ENCODE data around the gene HEXIM2. TPM values are rescaled to one million over a fixed set of nuclear protein-coding genes. Genes with fewer than 3 reads are reported as not detected.

The HEXIM2 gene
- total and polyA plus RNA-seq, 4 experiments from 2014 or later, result 2.7 to 5.1 (median 2.8) TPM

- H3K27ac Mint-ChIP-seq, result peak overlapping the region in 4 of 7 donors; percentile 25 to 65 (median 36)
- intact Hi-C loops (cut with micrococcal nuclease), result no loop called here
- no peaks in the 10 kb centered on the region for H3K36me3 ChIP-seq (ENCODE audit: insufficient read depth, low read length)
- no peaks in the 10 kb centered on the region for H3K9me3 ChIP-seq (ENCODE audit: control insufficient read depth in 1 of 2, low read length in 2 of 2)
- H3K27ac ChIP-seq (ENCODE audit: low read depth, low read length), result no peak overlapping the region
- H3K36me3 Mint-ChIP-seq, result peaks cover 0 to 24% of the 10 kb centered on the region in 2 donors
- no peaks in the 10 kb centered on the region for H3K27me3 ChIP-seq (ENCODE audit: insufficient read depth, low read length)
- peaks cover 23 to 51% (median 35%) of the 10 kb centered on the region in 4 donors for H3K4me1 Mint-ChIP-seq
- no peaks in the 10 kb centered on the region for H3K9me3 Mint-ChIP-seq
- ChIA-PET POLR2A (ENCODE audit: partially characterized antibody) (interaction anchor here (1.2 to 14.4 kb wide), 4 partner anchors 8 to 74 kb away, joined by 3 to 865 read pairs (median 4); partner anchors contain the start of genes ACBD4, FMNL1 and HEXIM1), CTCF (ENCODE audit: partially characterized antibody) (interaction anchor here (3.0 to 22.4 kb wide), 2 partner anchors 21 to 41 kb away, joined by 20 to 552 read pairs; partner anchors contain the start of genes ACBD4 and PLCD3)
- H3K4me1 ChIP-seq (ENCODE audit: insufficient read depth, low read length), result peaks cover 49% of the 10 kb centered on the region
- no peak for DNase-seq
- H3K4me3 ChIP-seq (ENCODE audit: low read length in 2 of 2), result no peak overlapping the region
- no peaks in the 10 kb centered on the region for H3K27me3 Mint-ChIP-seq
- peak overlapping the region in 1 of 8 donors; percentile 5 for H3K4me3 Mint-ChIP-seq
Observed at GRCh38 chr17:45156242-45156641, 5.4 kb upstream of the HEXIM2 start.

GRCh38 chr17:45160447-45161287, 1.0 kb upstream of the HEXIM2 start:
- intact Hi-C loops (cut with micrococcal nuclease), result loop anchor here (1.0 to 5.0 kb wide), 7 partner anchors 8 to 152 kb away; partner anchors contain the start of genes ACBD4, HEXIM1 and NMT1

GRCh38 chr17:45162025-45162687, 481 bp downstream of the HEXIM2 start:
- Histone ChIP-seq H3K9me3 (ENCODE audit: control insufficient read depth in 1 of 2, low read length in 2 of 2) (no peaks in the 10 kb centered on the region), H3K27ac (ENCODE audit: low read depth, low read length) (peak overlapping the region; percentile 99), H3K4me1 (ENCODE audit: insufficient read depth, low read length) (peaks cover 33% of the 10 kb centered on the region), H3K4me3 (ENCODE audit: low read length in 2 of 2) (peak overlapping the region; percentile 18 to 25), H3K36me3 (ENCODE audit: insufficient read depth, low read length) (no peaks in the 10 kb centered on the region), H3K27me3 (ENCODE audit: insufficient read depth, low read length) (no peaks in the 10 kb centered on the region)
- no peaks in the 10 kb centered on the region for H3K9me3 Mint-ChIP-seq
- intact Hi-C loops (cut with micrococcal nuclease), result loop anchor here (5.0 kb wide), 1 partner anchor 150 kb away; no protein-coding TSS in a partner anchor
- peaks cover 0 to 23% of the 10 kb centered on the region in 2 donors for H3K36me3 Mint-ChIP-seq
- H3K4me3 Mint-ChIP-seq, result peak overlapping the region; percentile 85 to 99 (median 98)
- ChIA-PET CTCF (ENCODE audit: partially characterized antibody) (interaction anchor here (1.2 to 22.4 kb wide), 4 partner anchors 11 to 36 kb away, joined by 7 to 552 read pairs (median 99); partner anchors contain the start of genes ACBD4, HEXIM1 and PLCD3), POLR2A (ENCODE audit: partially characterized antibody) (interaction anchor here (0.7 to 14.4 kb wide), 22 partner anchors 9 to 423 kb away, joined by 3 to 865 read pairs (median 8); partner anchors contain the start of genes ACBD4, FMNL1, HEXIM1 and MAP3K14)
- DNase-seq, result no peak
- peak overlapping the region; percentile 90 to 100 (median 98) for H3K27ac Mint-ChIP-seq
- peaks cover 17 to 51% (median 38%) of the 10 kb centered on the region in 4 donors for H3K4me1 Mint-ChIP-seq
- H3K27me3 Mint-ChIP-seq, result no peaks in the 10 kb centered on the region

More at GRCh38 chr17:45160447-45161287, 1.0 kb upstream of the HEXIM2 start:
- H3K27ac ChIP-seq (ENCODE audit: low read depth, low read length), result peak overlapping the region; percentile 99
- peaks cover 35% of the 10 kb centered on the region for H3K4me1 ChIP-seq (ENCODE audit: insufficient read depth, low read length)
- H3K4me3 Mint-ChIP-seq, result peak overlapping the region; percentile 85 to 99 (median 98)
- H3K27me3 Mint-ChIP-seq, result no peaks in the 10 kb centered on the region
- H3K27ac Mint-ChIP-seq, result peak overlapping the region; percentile 90 to 100 (median 98)
- peaks cover 0 to 27% of the 10 kb centered on the region in 2 donors for H3K36me3 Mint-ChIP-seq
- H3K36me3 ChIP-seq (ENCODE audit: insufficient read depth, low read length), result no peaks in the 10 kb centered on the region
- no peaks in the 10 kb centered on the region for H3K9me3 Mint-ChIP-seq
- DNase-seq, result peak in 3 of 5 donors; percentile 32 to 70 (median 41)
- H3K4me3 ChIP-seq (ENCODE audit: low read length in 2 of 2), result peak overlapping the region; percentile 72 to 87
- H3K27me3 ChIP-seq (ENCODE audit: insufficient read depth, low read length), result no peaks in the 10 kb centered on the region
- peaks cover 20 to 56% (median 41%) of the 10 kb centered on the region in 4 donors for H3K4me1 Mint-ChIP-seq
- H3K9me3 ChIP-seq (ENCODE audit: control insufficient read depth in 1 of 2, low read length in 2 of 2), result no peaks in the 10 kb centered on the region
- POLR2A ChIA-PET (ENCODE audit: partially characterized antibody), result interaction anchor here (0.6 to 14.4 kb wide), 23 partner anchors 11 to 1153 kb away, joined by 3 to 865 read pairs (median 8); partner anchors contain the start of genes ACBD4, FMNL1, HEXIM1 and MAP3K14
- CTCF ChIA-PET (ENCODE audit: partially characterized antibody), result interaction anchor here (1.1 to 22.4 kb wide), 5 partner anchors 9 to 37 kb away, joined by 3 to 552 read pairs (median 35); partner anchors contain the start of genes ACBD4, HEXIM1 and PLCD3

GRCh38 chr17:45164734-45165269, 3.1 kb downstream of the HEXIM2 start:
- Mint-ChIP-seq H3K4me1 (peaks cover 6 to 28% (median 19%) of the 10 kb centered on the region in 4 donors), H3K27ac (peak overlapping the region in 1 of 7 donors; percentile 63), H3K9me3 (no peaks in the 10 kb centered on the region), H3K4me3 (no peak overlapping the region), H3K36me3 (peaks cover 0 to 13% of the 10 kb centered on the region in 2 donors), H3K27me3 (no peaks in the 10 kb centered on the region)
- no peaks in the 10 kb centered on the region for H3K9me3 ChIP-seq (ENCODE audit: control insufficient read depth in 1 of 2, low read length in 2 of 2)
- H3K36me3 ChIP-seq (ENCODE audit: insufficient read depth, low read length), result no peaks in the 10 kb centered on the region
- intact Hi-C loops (cut with micrococcal nuclease), result loop anchor here (5.0 kb wide), 1 partner anchor 147 kb away; no protein-coding TSS in a partner anchor
- peaks cover 14% of the 10 kb centered on the region for H3K4me1 ChIP-seq (ENCODE audit: insufficient read depth, low read length)
- no peak overlapping the region for H3K4me3 ChIP-seq (ENCODE audit: low read length in 2 of 2)
- ChIA-PET POLR2A (ENCODE audit: partially characterized antibody) (interaction anchor here (1.3 to 14.4 kb wide), 2 partner anchors 17 to 63 kb away, joined by 3 to 865 read pairs; partner anchors contain the start of gene HEXIM1), CTCF (ENCODE audit: partially characterized antibody) (interaction anchor here (0.6 to 22.4 kb wide), 3 partner anchors 15 to 54 kb away, joined by 3 to 552 read pairs (median 163); partner anchors contain the start of genes ACBD4, HEXIM1 and PLCD3)
- no peak for DNase-seq
- H3K27me3 ChIP-seq (ENCODE audit: insufficient read depth, low read length), result no peaks in the 10 kb centered on the region
- H3K27ac ChIP-seq (ENCODE audit: low read depth, low read length), result no peak overlapping the region

- intact Hi-C loops (cut with micrococcal nuclease), result no loop called here
- ChIA-PET POLR2A (ENCODE audit: partially characterized antibody) (interaction anchor here (0.6 to 14.4 kb wide), 3 partner anchors 8 to 22 kb away, joined by 3 to 865 read pairs (median 65); partner anchors contain the start of genes HEXIM1 and HEXIM2), CTCF (ENCODE audit: partially characterized antibody) (interaction anchor here (0.9 kb wide), 1 partner anchor 8 kb away, joined by 3 read pairs; no protein-coding TSS in a partner anchor)
- Mint-ChIP-seq H3K27me3 (no peaks in the 10 kb centered on the region), H3K4me3 (no peak overlapping the region), H3K27ac (no peak overlapping the region), H3K9me3 (no peaks in the 10 kb centered on the region), H3K4me1 (peaks cover 5 to 26% (median 15%) of the 10 kb centered on the region in 4 donors), H3K36me3 (no peaks in the 10 kb centered on the region)
- Histone ChIP-seq H3K36me3 (ENCODE audit: insufficient read depth, low read length) (no peaks in the 10 kb centered on the region), H3K4me3 (ENCODE audit: low read length in 2 of 2) (no peak overlapping the region), H3K27ac (ENCODE audit: low read depth, low read length) (no peak overlapping the region), H3K4me1 (ENCODE audit: insufficient read depth, low read length) (peaks cover 16% of the 10 kb centered on the region), H3K27me3 (ENCODE audit: insufficient read depth, low read length) (no peaks in the 10 kb centered on the region), H3K9me3 (ENCODE audit: control insufficient read depth in 1 of 2, low read length in 2 of 2) (no peaks in the 10 kb centered on the region)
- no peak for DNase-seq
Observed at GRCh38 chr17:45168991-45169752, 7.5 kb downstream of the HEXIM2 start.
